Activated T-cell treated with anti-CD3 and anti-CD28 coated beads for 1 hour (primary cell): ENCODE data around the gene DCBLD1.

ENCODE experiments used
- DNase-seq: peaks from one replicate; pipeline ENCODE4 v3.0.0-alpha.2; 2020; ENCODE audit warnings: low read depth

The DCBLD1 gene

DNA sequence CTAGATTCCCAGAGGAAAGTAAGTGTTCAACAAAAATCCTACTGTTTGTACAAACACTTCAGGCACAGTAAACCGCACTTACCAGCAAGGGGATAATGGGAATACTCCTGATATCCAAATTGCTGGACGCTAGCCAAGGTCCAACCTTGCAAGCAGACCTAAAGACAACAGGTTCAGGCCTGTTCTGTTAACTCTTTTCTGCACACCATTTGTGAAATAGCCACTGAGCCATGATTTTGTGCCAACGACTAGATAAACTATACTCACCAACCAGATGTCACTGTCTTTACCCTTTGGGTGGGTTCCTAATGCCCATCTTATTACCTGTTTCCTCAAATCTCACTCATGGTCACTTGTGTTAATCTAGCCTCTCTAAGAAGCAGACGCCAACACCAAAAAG is 76.3 kb downstream of the DCBLD1 start:
- DNase-seq: no peak

DNA sequence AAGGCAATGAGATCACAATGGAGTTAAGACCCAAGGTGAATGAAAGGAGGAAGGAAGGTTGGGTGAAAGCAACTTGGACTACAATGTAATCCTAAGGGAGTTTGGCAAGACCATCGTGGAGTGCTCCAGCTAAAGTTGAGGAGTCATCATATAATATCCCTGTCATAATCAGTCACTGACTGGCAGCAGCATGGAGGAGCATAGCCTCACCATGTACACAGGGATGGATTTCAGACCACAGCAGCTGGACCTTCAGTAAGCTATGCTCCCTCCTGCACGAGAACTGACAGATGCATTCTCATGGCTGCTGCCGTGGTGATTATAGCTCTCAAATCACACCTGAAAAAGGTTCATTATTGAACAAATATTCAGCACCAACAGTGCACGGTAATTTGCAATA is 76.8 kb downstream of the DCBLD1 start:
- DNase-seq: no peak

GRCh38 chr6:117561128-117561527 is 78.7 kb downstream of the DCBLD1 start:
- DNase-seq: no peak

DNA sequence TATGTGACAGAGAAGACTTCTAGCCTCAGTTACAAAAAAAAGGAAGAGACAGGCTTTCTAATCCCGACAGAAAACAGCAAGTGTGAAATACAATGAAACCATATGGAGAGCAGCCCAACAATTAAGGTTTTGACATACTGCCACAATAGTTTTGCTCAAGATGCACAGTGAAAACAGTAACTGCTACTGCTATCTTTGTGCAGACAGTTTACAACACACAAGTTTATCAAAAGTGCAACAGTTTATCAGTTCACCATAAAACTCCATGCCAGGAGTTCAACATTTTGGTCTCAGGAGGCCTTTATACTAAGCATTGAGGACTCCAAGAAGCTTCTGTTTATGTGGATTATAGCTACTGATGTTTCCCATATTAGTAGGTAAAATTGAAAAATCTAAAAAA is 82.2 kb downstream of the DCBLD1 start:
- no peak for DNase-seq

GRCh38 chr6:117568247-117568646 is 85.8 kb downstream of the DCBLD1 start:
- no peak for DNase-seq

GRCh38 chr6:117568831-117569410 is 86.4 kb downstream of the DCBLD1 start:
- DNase-seq: no peak

DNA sequence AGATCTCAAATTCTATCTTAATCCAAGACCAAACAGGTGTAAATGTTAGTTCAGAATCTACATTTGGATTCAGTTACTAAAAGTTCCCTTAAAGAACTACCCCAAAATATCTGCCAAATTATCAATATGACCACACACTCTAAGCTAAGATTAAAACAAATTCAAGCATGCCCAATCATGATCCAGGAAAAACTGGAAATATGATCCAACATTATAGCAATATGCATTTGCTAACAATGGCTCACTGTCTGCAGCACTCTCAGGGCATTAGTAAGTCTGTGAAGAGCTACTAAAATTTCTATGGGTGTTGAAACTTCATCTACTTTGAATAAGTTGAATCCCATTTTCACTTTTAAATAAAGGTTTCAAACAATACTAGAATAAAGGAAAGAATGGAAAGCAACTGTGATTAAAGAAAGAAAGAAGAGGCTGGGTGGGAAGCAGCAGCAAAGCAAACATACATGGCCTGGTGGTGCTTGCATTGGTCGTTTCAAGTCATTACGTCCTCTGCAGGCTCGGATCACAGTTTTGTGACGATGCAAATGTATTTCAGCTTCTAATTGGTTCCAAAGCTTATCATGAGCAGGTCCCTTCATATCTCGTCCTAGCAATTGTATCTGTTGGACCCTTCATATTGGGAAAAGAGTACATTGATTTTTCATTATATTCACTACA is 90.7 kb downstream of the DCBLD1 start:
- no peak for DNase-seq

- no peak for DNase-seq
Measured at GRCh38 chr6:117574198-117574597, 91.7 kb downstream of the DCBLD1 start.

GRCh38 chr6:117585647-117586046 is 103.2 kb downstream of the DCBLD1 start:
- no peak for DNase-seq

DNA sequence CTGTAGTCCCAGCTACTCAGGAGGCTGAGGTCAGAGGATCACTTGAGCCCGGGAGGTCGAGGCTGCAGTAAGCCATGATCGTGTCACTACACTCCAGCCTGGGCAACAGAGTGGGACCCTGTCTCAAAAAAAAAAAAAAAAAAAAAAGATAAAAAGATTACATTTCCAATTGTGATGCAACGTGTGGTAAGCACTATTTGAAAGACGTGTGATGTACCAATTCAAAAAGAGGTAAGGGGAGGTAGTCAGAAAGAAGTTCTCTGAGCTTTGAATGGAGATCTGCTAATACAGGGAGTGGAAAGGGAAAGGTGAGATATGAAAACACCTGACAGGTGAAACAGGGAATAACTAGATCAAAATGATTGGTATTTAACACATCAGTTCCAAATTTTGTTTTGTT is 108.0 kb downstream of the DCBLD1 start:
- no peak for DNase-seq

- DNase-seq: no peak
Measured at GRCh38 chr6:117591405-117591804, 108.9 kb downstream of the DCBLD1 start.

DNA sequence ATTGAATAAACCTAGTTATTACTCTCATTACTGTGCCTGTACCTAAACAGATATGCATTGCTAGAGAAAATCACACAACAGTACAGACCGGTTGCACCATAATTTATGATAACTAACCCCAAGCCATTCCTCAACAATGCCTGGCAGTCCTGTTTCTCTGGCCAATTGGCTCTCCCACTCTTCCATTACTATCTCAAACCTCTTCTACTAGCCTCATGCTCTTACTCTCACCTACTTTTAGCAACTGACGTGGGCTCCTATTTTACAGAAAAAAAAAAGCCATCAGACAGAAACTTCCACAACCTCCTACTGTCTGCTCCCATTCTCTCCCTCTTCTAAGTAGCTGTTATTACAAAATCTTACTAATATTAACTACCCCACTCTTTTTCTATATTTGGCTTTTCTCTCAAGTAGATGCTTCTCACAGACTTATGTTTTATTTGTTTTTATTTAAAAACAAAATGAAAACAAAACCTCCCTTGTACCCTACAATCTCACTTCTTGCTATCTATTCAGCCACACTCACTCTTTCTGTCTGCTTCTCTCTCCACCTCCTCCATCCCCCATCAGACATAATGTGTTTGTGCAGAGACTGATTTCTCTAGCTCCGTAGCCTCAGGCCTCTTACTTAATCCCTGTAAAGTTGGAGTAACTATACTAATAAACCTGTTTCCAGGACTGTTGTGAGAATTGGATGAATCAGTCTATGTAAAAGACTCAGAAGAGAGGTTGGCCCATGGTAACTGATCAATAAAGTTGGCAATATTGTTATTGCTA is 110.7 kb downstream of the DCBLD1 start:
- no peak for DNase-seq

- DNase-seq: no peak
Measured at GRCh38 chr6:117595099-117595923, 112.8 kb downstream of the DCBLD1 start.

DNA sequence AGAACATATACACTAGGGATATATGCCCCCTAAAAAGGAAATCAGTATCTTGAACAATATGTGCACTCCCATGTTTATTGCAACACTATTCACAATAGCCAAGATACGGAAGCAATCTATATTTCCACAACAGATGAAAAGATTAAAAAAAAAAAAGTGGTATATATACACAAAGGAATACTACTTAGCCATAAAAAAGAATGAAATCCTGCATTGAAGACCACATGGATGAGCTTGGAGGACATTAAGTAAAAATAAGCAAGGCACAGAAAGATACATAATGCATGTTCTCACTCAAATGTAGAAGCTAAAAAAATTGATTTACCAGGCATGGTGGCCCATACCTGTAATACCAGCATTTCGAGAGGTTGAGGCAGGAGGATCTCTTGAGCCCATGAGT is 115.3 kb downstream of the DCBLD1 start:
- no peak for DNase-seq
